DMS53 treated with DMSO at 0.1 percent for 48 hours (cell line): Measurements from ENCODE around the gene RPA1.

Experiments used
- DNase-seq: peaks from one replicate; lab custom pipeline; 2025; ENCODE audit not compliant: unreplicated experiment; lab: John Stamatoyannopoulos, UW

The RPA1 gene

GRCh38 chr17:1939981-1940809 lies 110.4 kb downstream of the RPA1 start:
- no peak for DNase-seq

GRCh38 chr17:1940810-1941185 lies 111.0 kb downstream of the RPA1 start:
- no peak for DNase-seq

- DNase-seq = no peak
These were observed 111.7 kb downstream of the RPA1 start for GRCh38 chr17:1941272-1942065.

GRCh38 chr17:1942066-1942365 lies 112.2 kb downstream of the RPA1 start:
- no peak for DNase-seq

- DNase-seq = no peak
These were observed 113.0 kb downstream of the RPA1 start for GRCh38 chr17:1942666-1943435.

GRCh38 chr17:1943436-1943831 lies 113.6 kb downstream of the RPA1 start:
- DNase-seq = no peak

GRCh38 chr17:1945621-1946020 lies 115.8 kb downstream of the RPA1 start:
- no peak for DNase-seq

- DNase-seq = no peak
These were observed 116.5 kb downstream of the RPA1 start for GRCh38 chr17:1946021-1946932.

GRCh38 chr17:1947229-1947742 lies 117.5 kb downstream of the RPA1 start:
- no peak for DNase-seq

- DNase-seq = no peak
These were observed 118.1 kb downstream of the RPA1 start for GRCh38 chr17:1947743-1948516.

GRCh38 chr17:1948517-1948825 lies 118.7 kb downstream of the RPA1 start:
- no peak for DNase-seq
